Measurements from ENCODE around the gene TICAM1. TPM values are rescaled to one million over a fixed set of nuclear protein-coding genes. Genes with fewer than 3 reads are reported as not detected.

The TICAM1 gene
- total and polyA plus RNA-seq, 2 of the 13 experiments (the other 11 are each of a cell fraction or from before 2014, with no cell fraction given): 0.33 to 0.95 TPM

DNA sequence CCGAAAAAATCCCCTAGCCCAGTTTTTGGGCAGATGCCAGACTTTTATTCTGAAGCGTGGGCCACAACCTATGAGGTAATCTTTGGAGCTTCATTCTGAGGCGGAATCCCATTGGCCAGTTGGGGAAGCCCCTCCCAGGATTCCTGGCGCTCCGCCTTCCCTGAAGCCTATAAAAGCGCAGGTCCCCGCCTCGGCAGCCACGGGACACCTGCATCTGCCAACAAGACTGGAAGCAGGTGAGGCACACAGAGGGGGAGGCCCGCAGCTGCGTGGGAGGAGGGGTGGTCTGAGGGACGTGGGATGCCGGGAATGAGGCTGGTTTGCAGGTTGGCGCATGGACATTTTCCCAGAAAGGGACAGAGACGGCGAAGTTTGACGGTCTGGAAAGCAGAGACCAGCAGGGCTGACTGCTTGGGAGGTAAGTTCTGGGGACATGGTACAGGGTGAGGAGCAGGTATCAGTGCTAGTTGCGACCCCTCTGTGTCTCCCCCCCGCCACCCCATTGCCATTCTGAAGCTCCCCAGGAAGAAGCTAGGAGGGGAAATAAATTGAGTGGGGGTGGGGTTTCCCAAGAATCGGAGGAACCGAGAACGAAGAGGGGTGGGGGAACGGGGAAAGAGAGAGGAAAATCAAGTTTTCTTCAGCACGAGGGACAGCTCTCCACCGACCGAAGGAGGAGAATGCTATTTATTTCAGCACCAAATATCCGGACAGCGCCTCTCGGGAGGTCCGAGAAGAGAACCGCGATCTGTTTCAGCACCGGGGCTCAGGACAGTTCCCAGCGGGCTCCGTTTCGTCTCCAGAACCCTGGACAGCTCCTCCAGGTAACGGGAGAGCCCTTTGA is 62.4 kb downstream of the TICAM1 start (continued):
- peak; percentile 100 for TF ChIP-seq ZSCAN12 (CRISPR knock-in tag; IDR thresholded peaks at IDR 0.05)
- TF ChIP-seq, protein P1, sequence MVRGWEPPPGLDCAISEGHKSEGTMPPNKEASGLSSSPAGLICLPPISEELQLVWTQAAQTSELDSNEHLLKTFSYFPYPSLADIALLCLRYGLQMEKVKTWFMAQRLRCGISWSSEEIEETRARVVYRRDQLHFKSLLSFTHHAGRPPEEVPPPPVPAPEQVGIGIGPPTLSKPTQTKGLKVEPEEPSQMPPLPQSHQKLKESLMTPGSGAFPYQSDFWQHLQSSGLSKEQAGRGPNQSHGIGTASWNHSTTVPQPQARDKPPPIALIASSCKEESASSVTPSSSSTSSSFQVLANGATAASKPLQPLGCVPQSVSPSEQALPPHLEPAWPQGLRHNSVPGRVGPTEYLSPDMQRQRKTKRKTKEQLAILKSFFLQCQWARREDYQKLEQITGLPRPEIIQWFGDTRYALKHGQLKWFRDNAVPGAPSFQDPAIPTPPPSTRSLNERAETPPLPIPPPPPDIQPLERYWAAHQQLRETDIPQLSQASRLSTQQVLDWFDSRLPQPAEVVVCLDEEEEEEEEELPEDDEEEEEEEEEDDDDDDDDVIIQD (CRISPR knock-in tag; IDR thresholded peaks at IDR 0.05; ENCODE audit: low read depth): peak; percentile 100
- TF ChIP-seq RFX3 (CRISPR knock-in tag; IDR thresholded peaks at IDR 0.05): peak; percentile 87
- peak; percentile 67 for TF ChIP-seq BRD4 (CRISPR knock-in tag; IDR thresholded peaks at IDR 0.05)
- peak; percentile 92 for TF ChIP-seq SCMH1 (CRISPR knock-in tag; IDR thresholded peaks at IDR 0.05; ENCODE audit: borderline replicate concordance)
- TF ChIP-seq ZNF232 (CRISPR knock-in tag; IDR thresholded peaks at IDR 0.05; ENCODE audit: borderline replicate concordance): peak; percentile 100
- TF ChIP-seq, protein P2, sequence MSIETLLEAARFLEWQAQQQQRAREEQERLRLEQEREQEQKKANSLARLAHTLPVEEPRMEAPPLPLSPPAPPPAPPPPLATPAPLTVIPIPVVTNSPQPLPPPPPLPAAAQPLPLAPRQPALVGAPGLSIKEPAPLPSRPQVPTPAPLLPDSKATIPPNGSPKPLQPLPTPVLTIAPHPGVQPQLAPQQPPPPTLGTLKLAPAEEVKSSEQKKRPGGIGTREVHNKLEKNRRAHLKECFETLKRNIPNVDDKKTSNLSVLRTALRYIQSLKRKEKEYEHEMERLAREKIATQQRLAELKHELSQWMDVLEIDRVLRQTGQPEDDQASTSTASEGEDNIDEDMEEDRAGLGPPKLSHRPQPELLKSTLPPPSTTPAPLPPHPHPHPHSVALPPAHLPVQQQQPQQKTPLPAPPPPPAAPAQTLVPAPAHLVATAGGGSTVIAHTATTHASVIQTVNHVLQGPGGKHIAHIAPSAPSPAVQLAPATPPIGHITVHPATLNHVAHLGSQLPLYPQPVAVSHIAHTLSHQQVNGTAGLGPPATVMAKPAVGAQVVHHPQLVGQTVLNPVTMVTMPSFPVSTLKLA (IDR thresholded peaks at IDR 0.05): peak; percentile 72
- no peak for TF ChIP-seq RBFOX2 (IDR thresholded peaks at IDR 0.05; ENCODE audit: low read depth, low read length)
- TF ChIP-seq IKZF4 (CRISPR knock-in tag; IDR thresholded peaks at IDR 0.05; ENCODE audit: borderline replicate concordance, low read depth, not compliant biosample characterization): peak; percentile 100
- TF ChIP-seq ASH2L (IDR thresholded peaks at IDR 0.05; ENCODE audit: insufficient read length, low read depth, low read length): no peak
- peak; percentile 99 for TF ChIP-seq ZSCAN25 (CRISPR knock-in tag; IDR thresholded peaks at IDR 0.05)
- TF ChIP-seq, protein P3, sequence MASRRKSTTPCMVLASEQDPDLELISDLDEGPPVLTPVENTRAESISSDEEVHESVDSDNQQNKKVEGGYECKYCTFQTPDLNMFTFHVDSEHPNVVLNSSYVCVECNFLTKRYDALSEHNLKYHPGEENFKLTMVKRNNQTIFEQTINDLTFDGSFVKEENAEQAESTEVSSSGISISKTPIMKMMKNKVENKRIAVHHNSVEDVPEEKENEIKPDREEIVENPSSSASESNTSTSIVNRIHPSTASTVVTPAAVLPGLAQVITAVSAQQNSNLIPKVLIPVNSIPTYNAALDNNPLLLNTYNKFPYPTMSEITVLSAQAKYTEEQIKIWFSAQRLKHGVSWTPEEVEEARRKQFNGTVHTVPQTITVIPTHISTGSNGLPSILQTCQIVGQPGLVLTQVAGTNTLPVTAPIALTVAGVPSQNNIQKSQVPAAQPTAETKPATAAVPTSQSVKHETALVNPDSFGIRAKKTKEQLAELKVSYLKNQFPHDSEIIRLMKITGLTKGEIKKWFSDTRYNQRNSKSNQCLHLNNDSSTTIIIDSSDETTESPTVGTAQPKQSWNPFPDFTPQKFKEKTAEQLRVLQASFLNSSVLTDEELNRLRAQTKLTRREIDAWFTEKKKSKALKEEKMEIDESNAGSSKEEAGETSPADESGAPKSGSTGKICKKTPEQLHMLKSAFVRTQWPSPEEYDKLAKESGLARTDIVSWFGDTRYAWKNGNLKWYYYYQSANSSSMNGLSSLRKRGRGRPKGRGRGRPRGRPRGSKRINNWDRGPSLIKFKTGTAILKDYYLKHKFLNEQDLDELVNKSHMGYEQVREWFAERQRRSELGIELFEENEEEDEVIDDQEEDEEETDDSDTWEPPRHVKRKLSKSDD (CRISPR knock-in tag; IDR thresholded peaks at IDR 0.05; ENCODE audit: low read depth): peak; percentile 100
- peak; percentile 100 for TF ChIP-seq ZSCAN30 (CRISPR knock-in tag; IDR thresholded peaks at IDR 0.05)
- TF ChIP-seq, protein P4, sequence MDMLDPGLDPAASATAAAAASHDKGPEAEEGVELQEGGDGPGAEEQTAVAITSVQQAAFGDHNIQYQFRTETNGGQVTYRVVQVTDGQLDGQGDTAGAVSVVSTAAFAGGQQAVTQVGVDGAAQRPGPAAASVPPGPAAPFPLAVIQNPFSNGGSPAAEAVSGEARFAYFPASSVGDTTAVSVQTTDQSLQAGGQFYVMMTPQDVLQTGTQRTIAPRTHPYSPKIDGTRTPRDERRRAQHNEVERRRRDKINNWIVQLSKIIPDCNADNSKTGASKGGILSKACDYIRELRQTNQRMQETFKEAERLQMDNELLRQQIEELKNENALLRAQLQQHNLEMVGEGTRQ (IDR thresholded peaks at IDR 0.05; ENCODE audit: low read depth, low read length): no peak
- TF ChIP-seq, protein P4 (CRISPR knock-in tag; IDR thresholded peaks at IDR 0.05; ENCODE audit: borderline replicate concordance): peak; percentile 78
- TF ChIP-seq YEATS4 (CRISPR knock-in tag; IDR thresholded peaks at IDR 0.05; ENCODE audit: borderline replicate concordance): peak; percentile 98
- TF ChIP-seq, protein P5, sequence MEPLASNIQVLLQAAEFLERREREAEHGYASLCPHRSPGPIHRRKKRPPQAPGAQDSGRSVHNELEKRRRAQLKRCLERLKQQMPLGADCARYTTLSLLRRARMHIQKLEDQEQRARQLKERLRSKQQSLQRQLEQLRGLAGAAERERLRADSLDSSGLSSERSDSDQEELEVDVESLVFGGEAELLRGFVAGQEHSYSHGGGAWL (CRISPR knock-in tag; IDR thresholded peaks at IDR 0.05): peak; percentile 100
- TF ChIP-seq RBM39 (IDR thresholded peaks at IDR 0.05; ENCODE audit: low read depth, low read length, poor library complexity, severe bottlenecking): no peak

Data from HepG2 (cell line).